Measurements from ENCODE around the gene RAMACL.

The RAMACL gene

DNA sequence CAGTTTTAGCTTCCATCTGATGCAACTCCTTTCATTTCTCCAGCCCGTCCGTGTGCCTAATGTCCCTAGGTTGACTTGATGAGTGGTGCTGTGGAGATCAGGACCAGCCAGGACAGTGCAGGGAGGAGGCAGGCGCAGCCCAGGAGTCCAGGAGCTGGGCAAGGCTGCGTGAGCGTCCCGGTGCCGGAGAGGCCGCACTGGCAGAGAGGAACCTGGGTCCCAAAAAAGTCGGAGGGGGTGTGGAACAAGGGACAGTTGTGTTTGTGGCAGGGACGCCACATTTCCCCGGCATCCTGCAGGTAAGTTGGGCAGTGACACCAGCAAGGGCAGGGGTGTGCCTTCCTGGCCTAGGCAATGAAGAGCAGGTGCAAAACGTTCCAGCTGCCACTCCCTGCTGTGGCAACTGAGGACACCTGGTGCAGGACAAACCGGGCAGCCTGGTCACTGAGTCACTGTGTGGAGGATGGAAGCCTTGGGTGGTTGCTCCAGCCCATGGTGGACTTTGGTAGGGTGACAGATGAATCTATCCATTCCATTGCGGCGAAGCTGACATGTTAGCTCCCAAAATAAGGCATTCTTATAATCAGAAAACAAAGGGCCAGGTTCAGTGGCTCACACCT lies 53.2 kb downstream of the RAMACL start:
- TF ChIP-seq, protein P1, sequence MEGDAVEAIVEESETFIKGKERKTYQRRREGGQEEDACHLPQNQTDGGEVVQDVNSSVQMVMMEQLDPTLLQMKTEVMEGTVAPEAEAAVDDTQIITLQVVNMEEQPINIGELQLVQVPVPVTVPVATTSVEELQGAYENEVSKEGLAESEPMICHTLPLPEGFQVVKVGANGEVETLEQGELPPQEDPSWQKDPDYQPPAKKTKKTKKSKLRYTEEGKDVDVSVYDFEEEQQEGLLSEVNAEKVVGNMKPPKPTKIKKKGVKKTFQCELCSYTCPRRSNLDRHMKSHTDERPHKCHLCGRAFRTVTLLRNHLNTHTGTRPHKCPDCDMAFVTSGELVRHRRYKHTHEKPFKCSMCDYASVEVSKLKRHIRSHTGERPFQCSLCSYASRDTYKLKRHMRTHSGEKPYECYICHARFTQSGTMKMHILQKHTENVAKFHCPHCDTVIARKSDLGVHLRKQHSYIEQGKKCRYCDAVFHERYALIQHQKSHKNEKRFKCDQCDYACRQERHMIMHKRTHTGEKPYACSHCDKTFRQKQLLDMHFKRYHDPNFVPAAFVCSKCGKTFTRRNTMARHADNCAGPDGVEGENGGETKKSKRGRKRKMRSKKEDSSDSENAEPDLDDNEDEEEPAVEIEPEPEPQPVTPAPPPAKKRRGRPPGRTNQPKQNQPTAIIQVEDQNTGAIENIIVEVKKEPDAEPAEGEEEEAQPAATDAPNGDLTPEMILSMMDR (IDR thresholded peaks at IDR 0.05; ENCODE audit: low read depth, low read length): no peak
- DNase-seq (ENCODE audit: extremely low read depth, low read depth): no peak

Data from AG09319 (cell line).